ENCODE measurements around the gene LTB.
A peak's percentile ranks its signal among the peaks of the same experiment; 100 is the strongest.

GRCh38 chr6:31575335-31575901 lies 6.8 kb downstream of the LTB start, which contains the start of gene TNF:
- TF ChIP-seq CTCF (IDR thresholded peaks at IDR 0.05) (no peak), EP300 (IDR thresholded peaks at IDR 0.05) (no peak), POLR2AphosphoS5 (IDR thresholded peaks at IDR 0.05) (no peak), POLR2A (IDR thresholded peaks at IDR 0.05) (peak in 1 of 2 donors; percentile 37)
